ENCODE results near the gene C10orf90.

C10orf90 gene

DNA sequence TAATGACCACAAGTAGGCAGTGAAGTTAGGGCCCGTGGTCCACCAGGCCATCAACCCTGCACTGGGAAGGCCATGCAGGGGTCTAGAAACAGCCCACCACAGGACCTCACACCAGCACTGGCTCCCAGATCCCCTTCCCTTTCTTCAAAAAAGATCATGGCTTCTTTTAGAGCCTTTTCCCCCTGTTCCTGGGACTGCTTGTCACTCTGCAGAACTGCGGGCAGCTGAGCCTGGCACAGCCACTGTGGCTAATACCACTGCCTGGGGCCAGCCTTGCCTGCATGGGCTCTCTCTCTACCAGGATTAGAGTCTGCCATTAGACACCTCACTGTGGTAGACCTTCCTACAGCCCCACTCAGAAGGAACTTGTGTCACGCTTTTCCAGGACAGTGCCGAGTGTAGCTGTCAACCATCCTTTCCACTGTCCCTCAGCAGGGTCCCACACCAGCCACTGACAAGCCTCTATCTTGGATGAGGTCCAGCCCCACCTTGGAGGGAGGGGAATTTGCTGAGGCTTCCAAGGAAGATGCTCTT, 19.0 kb upstream of the C10orf90 start:
- no peak for DNase-seq (ENCODE audit: low spot score)
- TF ChIP-seq, protein P1, sequence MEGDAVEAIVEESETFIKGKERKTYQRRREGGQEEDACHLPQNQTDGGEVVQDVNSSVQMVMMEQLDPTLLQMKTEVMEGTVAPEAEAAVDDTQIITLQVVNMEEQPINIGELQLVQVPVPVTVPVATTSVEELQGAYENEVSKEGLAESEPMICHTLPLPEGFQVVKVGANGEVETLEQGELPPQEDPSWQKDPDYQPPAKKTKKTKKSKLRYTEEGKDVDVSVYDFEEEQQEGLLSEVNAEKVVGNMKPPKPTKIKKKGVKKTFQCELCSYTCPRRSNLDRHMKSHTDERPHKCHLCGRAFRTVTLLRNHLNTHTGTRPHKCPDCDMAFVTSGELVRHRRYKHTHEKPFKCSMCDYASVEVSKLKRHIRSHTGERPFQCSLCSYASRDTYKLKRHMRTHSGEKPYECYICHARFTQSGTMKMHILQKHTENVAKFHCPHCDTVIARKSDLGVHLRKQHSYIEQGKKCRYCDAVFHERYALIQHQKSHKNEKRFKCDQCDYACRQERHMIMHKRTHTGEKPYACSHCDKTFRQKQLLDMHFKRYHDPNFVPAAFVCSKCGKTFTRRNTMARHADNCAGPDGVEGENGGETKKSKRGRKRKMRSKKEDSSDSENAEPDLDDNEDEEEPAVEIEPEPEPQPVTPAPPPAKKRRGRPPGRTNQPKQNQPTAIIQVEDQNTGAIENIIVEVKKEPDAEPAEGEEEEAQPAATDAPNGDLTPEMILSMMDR (IDR thresholded peaks at IDR 0.05; ENCODE audit: borderline replicate concordance, control extremely low read depth, extremely low read depth, insufficient read depth, missing control alignments), result no peak

DNA sequence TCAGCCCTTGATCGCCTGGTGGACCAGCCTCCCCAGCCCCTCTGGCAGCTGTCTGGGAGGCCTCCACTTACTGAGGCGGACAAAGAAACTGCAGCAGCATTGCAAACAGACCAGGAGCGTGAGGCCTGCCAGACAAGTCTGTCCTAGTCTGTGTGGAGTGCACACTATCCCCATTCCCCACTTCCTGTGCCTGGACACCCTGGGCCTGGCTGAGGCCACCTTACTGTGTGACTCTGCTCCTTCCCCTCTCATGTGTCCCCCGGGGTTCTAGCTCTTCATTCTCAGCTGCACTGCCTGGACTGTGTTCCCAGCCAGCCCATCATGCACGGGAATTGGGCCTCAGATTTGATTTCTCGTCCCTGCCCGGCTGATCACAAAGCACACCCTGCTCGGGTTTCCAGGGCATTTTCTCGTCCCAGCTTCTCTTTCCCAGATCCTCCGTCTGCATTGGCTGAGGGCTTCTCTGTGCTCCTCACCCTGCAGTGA, 16.7 kb upstream of the C10orf90 start:
- in situ Hi-C loops (cut with MboI; ENCODE audit: low sequenced_read_pairs, unreplicated experiment), result no loop called here
- no peak for DNase-seq (ENCODE audit: low spot score)
- TF ChIP-seq, protein P1 (IDR thresholded peaks at IDR 0.05; ENCODE audit: borderline replicate concordance, control extremely low read depth, extremely low read depth, insufficient read depth, missing control alignments), result no peak

More for the DNA sequence above, 19.0 kb upstream of the C10orf90 start:
- in situ Hi-C loops (cut with MboI; ENCODE audit: low sequenced_read_pairs, unreplicated experiment), result no loop called here

DNA sequence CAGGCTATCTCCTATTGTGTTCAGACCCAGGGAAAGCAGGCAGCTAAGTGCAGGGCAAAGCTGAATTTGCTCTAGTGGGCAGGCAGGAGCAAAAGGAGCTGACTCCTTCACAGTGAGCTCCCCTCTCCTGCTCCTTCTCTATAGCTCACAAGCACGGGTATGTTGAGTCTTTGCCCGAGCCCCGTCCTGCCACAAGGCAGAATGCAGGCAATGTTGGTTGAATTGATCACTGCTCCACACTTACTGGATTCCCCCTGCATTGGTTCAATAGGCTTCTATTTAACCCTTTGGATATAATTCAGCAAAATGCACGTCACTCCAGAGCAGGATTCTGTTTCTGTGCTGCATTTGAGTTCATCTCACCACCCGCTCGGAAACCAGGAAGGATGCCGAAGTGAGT, 16.2 kb upstream of the C10orf90 start:
- TF ChIP-seq, protein P1 (IDR thresholded peaks at IDR 0.05; ENCODE audit: borderline replicate concordance, control extremely low read depth, extremely low read depth, insufficient read depth, missing control alignments), result no peak
- in situ Hi-C loops (cut with MboI; ENCODE audit: low sequenced_read_pairs, unreplicated experiment), result no loop called here
- DNase-seq (ENCODE audit: low spot score), result no peak

DNA sequence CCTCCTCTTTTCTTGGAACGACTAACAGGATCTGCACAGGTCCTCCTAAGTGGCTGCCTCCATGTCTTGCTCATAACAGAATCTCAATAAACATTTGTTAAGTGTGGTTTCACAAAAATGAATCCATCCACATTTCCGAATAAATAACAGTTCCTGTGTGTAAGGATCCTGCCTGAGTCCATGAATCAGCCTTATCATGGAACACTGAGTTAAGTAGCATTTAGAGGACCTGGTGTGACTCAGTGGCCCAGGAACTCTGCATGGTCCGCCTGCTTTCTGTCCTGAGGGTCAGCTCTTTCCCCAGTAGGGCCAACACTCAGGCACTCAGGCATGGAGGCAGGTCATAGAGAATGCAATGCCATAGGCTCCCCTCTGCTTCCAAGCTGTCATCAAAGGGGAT, 15.8 kb upstream of the C10orf90 start:
- in situ Hi-C loops (cut with MboI; ENCODE audit: low sequenced_read_pairs, unreplicated experiment), result no loop called here
- TF ChIP-seq, protein P1 (IDR thresholded peaks at IDR 0.05; ENCODE audit: borderline replicate concordance, control extremely low read depth, extremely low read depth, insufficient read depth, missing control alignments), result no peak
- no peak for DNase-seq (ENCODE audit: low spot score)

DNA sequence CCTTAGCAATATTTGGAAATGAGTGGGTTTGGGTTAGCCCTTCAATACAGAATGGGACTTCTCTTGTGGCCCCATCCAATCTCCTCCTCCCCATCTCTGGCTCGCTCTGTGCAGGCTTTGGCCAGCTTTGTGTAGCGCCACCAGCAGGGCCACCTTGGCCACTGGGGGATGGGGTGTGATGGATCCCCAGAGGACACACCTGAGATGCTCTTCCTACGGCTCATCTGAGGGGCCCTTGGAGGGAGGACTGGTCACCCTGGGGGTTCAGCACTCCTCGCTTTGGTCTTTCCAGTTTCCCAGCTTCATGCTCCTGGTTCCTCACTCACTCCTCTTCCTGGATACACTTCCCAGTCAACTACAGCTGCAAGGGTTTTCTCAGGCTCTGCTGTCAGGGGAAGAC, 15.3 kb upstream of the C10orf90 start:
- TF ChIP-seq, protein P1 (IDR thresholded peaks at IDR 0.05; ENCODE audit: borderline replicate concordance, control extremely low read depth, extremely low read depth, insufficient read depth, missing control alignments), result no peak
- in situ Hi-C loops (cut with MboI; ENCODE audit: low sequenced_read_pairs, unreplicated experiment), result no loop called here
- DNase-seq (ENCODE audit: low spot score), result no peak

DNA sequence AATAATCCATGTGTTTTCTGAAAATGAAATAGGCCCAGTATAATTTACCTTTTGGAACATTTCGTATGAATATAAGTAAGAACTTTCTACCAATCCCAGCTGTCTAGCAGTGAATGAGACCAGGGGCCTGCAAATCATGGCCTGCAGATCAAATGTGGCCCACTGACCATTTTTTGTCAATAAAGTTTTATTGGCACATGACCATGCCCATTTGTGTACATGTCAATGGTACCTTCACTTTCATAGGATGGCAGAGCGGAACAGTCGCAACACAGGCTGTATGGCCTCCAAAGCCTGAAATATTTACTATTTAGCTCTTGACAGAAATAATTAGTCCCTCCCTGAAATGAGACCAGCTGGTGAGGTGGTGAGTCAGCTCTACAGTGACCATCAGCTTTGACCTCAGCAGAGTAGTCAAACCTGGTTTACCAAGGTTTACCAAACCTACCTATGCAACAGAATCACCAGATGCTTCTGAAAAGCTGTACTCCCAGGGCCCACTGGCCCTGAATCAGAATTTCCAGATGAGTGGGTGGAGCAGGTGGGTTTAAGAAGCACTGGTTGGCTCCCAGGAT, 13.8 kb upstream of the C10orf90 start:
- in situ Hi-C loops (cut with MboI; ENCODE audit: low sequenced_read_pairs, unreplicated experiment), result no loop called here
- no peak for DNase-seq (ENCODE audit: low spot score)
- TF ChIP-seq, protein P1 (IDR thresholded peaks at IDR 0.05; ENCODE audit: borderline replicate concordance, control extremely low read depth, extremely low read depth, insufficient read depth, missing control alignments), result no peak
